Measurements from ENCODE around the gene AMIGO3.
A peak's percentile ranks its signal among the peaks of the same experiment; 100 is the strongest.
"Not testable (repeated sequence)": the region's sequence is repeated elsewhere in the genome, so short reads cannot be mapped to it uniquely, and the experiment has no call there.

The AMIGO3 gene

DNA sequence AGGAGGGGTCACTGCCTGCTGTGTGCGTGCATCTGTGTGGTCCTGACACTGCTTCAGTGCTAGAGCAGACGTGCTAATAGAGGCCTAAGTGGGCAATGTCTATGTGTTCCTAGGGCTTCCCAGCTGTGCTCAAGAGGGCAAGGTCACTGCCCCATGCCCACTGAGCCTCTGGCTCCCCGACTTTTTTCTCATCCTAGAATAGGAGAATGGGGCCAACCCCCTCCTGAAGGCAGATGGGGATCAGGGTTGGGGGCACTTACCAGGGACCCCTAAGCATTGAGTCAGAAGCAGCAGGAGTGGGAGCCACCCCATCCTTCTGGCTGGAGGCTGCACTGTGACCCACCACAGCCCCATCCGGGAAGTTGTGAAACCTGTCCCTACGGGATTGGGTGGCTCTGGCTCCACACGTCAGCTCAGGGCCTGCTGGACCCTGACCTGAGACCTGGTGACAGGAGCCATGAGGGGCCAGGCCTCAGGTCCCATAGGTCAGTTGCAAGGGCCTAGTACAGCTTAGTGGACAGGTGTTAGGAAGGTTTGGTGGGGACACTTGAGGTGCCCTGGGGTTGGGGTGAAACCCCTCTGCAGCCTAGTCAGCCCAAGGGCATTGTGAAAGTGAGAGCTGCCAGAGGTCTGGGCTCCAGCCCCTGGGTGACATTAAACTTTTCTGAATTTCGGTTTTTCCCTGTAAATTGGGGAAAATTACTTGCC is 31.0 kb downstream of the AMIGO3 start:
- not testable (repeated sequence) for DNase-seq (ENCODE audit: low read depth, low spot score)

GRCh38 chr3:49687424-49687795 is 32.1 kb downstream of the AMIGO3 start:
- DNase-seq (ENCODE audit: low read depth, low spot score), result not testable (repeated sequence)

DNA sequence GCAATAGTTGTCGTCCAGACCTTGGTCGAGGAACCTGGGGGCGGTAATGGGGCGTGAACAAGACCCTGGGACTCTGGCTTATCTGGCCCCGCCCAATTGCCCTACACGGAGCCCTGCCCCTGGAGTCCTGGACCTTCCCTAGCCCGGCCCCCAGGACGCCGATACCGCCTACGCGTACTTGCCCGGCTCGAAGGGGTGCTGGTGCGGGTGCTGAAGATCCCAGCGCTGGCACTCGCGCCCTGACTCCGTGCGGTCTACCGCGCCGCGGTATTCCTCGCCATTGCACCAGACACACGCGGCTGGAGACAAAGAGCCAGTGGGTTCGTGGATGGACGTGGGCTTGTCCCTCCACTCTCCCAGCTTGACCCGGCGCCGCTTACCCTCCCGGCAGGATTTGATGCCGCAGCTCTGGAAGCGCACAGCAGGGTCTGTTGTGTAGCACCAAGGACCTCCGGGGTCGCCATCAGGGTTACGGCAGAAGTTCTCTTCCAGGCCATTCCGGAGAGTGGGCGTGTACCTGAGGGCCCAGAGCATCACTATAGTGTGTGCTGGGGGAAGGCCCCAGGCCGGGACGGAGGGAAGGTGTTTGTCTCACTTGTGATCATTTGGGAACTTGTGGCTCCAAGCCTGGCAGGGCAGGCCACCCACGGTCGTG is 32.6 kb downstream of the AMIGO3 start:
- DNase-seq (ENCODE audit: low read depth, low spot score), result not testable (repeated sequence)

GRCh38 chr3:49686346-49686745 is 33.1 kb downstream of the AMIGO3 start:
- not testable (repeated sequence) for DNase-seq (ENCODE audit: low read depth, low spot score)

DNA sequence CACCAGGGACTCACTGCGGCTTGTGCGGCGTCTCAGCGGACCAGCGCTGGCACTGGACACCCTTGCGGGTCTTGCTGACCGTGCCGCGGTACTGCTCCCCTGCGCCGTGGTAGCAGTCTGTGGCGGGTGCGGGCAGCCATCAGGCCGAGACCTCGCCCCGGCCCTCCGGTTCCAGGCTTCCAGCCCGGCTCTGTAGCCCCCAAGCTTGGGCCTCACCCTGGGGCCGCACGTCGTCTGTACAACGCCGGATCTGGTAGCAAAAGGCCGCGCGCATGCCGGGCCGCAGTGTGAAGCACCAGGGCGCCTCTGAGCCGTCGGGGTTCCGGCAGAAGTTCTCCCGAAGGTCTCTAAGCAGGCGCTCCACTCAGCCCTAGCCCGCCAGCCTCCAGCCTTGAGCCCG is 33.6 kb downstream of the AMIGO3 start:
- not testable (repeated sequence) for DNase-seq (ENCODE audit: low read depth, low spot score)

DNA sequence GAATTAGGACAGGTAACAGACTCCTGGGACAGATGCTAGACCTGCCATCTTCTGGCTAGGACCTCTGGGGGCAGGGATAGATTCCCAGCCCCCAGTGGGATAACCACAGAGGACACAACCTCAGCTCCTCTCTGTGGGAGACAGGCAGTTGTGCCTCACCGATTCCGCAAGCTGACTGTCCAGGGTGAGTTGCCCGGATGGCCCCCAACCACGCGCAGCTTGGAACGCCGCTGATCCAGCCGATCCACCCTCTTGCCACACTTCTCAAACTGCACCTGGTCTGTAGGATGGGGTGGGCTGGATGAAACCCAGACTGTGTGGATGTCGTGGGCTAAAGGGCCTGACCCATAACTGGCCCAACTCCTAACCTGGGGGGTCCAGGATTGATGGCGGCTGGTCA is 34.4 kb downstream of the AMIGO3 start:
- not testable (repeated sequence) for DNase-seq (ENCODE audit: low read depth, low spot score)

- DNase-seq (ENCODE audit: low read depth, low spot score), result not testable (repeated sequence)
Measured at GRCh38 chr3:49684453-49684852, 35.0 kb downstream of the AMIGO3 start.

- no peak for DNase-seq (ENCODE audit: low read depth, low spot score)
Measured at GRCh38 chr3:49683162-49683561, 36.3 kb downstream of the AMIGO3 start.

DNA sequence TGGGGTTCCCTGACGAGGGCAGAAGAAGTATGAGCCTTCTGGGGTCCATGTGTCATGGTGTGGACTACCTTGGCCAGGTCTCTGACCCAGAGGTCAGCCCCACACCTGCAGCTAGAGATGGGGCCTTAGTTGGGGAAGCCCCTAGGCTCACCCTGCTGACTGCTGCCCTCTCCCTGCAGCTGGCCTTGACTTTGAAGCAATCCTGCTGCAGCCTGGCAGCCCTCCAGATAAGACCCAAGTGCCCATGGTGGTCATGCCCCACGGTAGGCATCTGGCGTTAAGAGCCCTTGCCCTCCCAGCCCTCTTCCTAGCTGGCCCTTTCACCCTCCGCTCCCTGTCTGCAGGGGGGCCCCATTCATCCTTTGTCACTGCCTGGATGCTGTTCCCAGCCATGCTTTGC is 37.9 kb downstream of the AMIGO3 start:
- no peak for DNase-seq (ENCODE audit: low read depth, low spot score)

DNA sequence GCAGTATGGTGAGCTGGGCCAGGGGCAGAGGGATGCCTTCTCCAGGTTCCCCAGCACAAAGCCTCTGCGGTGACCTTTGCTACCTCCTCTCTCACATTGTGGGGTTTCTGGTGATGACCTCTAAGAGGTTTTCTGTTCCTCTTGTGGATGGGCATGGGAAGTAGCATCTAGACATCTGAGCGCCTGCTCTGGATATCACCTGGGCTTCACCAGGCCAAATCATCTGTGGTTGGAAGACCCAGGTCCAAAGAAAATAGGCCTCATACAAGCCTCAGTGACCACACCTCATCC is 38.3 kb downstream of the AMIGO3 start:
- DNase-seq (ENCODE audit: low read depth, low spot score), result no peak

- no peak for DNase-seq (ENCODE audit: low read depth, low spot score)
Measured at GRCh38 chr3:49680493-49681231, 38.8 kb downstream of the AMIGO3 start.

GRCh38 chr3:49675912-49676311 is 43.6 kb downstream of the AMIGO3 start:
- DNase-seq (ENCODE audit: low read depth, low spot score), result no peak

- no peak for DNase-seq (ENCODE audit: low read depth, low spot score)
Measured at GRCh38 chr3:49674497-49674983, 44.9 kb downstream of the AMIGO3 start.

- DNase-seq (ENCODE audit: low read depth, low spot score), result peak; percentile 94
Measured at GRCh38 chr3:49673715-49674496, 45.6 kb downstream of the AMIGO3 start, which contains the start of gene APEH. Gene APEH, plus strand, starts transcription at chr3:49674351. Its CDS starts 51 bp downstream, at chr3:49674402.

DNA sequence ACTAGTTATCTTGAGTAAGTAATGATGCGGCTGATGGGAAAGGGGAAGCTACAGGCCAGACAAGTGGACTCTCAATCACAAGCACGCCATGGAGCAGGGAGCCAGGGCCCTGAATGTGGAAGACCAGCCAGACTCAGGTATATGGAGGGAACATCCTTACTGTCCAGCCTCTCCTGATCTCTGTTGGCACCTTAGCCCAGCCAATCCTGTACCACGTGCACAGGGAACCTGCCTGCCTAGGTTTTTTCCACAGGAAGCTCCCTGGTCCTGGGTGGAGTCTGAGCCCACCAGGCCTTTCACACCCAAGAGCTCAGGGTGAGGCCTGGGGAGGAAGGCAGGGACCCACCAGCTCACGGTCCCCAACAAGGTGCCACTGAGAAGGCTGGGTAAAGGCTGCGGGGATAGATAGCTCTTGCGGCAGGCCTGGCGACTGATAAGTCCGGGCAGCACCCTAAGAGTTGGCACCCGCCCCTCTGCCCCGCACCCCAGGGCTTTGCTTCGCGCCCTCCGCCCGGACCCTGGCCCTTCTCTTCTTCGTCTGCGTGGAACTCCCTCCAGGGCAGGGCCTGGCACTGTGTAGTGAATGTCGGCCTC is 46.3 kb downstream of the AMIGO3 start:
- DNase-seq (ENCODE audit: low read depth, low spot score), result no peak

DNA sequence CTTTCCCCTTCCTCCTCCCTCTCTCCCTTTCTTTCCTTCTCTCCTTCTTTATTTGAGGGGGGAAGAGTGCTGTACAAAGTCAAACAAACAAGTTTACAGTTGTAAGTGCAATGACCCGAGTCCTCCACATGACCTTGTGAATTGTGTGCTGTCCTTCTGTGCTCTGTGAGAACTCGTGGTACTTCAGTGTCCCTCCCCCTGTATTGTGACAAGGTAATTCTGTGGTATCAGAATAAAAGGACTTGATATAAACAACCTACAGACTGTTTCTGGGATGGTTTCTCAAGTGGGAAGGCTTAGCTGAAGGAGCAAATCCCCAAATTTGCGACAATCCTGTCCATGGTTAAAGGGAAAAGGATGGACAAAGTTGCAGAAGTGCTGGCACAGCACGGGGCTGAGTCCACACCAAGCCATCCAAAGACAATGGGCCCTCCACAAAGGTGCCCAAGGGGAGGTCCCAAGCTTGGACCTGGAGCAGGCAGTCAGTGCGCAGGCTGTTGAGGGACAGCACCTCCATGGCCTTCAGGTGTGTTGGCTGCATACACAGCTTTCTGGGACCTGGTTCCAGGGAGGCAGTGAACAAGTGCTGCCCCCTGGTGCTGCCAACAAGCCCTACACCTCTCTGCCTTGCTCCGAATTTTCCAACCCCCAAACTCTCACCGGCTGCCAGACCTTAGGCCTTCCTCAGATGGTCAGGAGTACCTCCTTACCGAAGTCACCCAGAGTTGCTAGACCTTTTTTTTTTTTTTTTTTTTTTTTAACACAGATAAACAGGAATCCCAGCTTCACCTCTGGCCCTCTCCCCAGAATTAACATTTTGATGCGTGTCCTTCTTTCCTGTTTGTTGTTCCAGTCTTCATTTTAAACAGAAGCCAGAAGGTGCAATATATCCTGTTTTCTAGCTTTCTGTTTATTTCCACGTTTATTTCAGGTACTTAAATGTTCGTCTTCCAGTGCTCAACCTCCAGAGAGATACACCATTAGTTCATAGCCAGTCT is 47.9 kb downstream of the AMIGO3 start:
- peak; percentile 36 for DNase-seq (ENCODE audit: low read depth, low spot score)

GRCh38 chr3:49670940-49671290 is 48.6 kb downstream of the AMIGO3 start:
- DNase-seq (ENCODE audit: low read depth, low spot score), result no peak

- no peak for DNase-seq (ENCODE audit: low read depth, low spot score)
Measured at GRCh38 chr3:49669352-49669751, 50.1 kb downstream of the AMIGO3 start.

DNA sequence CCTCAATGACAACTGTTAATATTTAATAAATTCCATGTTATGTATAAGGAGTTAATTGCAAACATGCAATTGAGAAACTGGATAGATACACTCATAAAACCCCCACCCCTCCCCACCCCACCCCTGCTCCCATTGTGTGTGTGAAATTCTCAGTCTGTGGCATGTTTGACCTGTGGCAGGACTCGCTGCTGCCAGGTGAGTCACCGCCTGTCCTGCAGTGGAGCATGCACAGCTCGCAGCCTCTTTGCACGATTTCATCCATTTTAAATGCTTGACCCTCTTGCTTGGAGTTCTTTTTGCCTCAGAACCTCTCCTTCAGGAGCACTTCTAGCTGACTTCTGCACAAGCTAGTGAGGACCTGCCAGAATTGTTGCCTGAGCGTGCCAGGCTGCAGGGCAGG is 50.6 kb downstream of the AMIGO3 start:
- DNase-seq (ENCODE audit: low read depth, low spot score), result no peak

- DNase-seq (ENCODE audit: low read depth, low spot score), result no peak
Measured at GRCh38 chr3:49668414-49668797, 51.1 kb downstream of the AMIGO3 start.

Data from activated CD4-positive, CD25-positive, alpha-beta regulatory T cell treated with anti-CD3 and anti-CD28 coated beads, Interleukin-2, amount 50 U/mL, for 16 hours (primary cell).